Measurements from ENCODE around the gene WIPF3. TPM values are rescaled to one million over a fixed set of nuclear protein-coding genes. Genes with fewer than 3 reads are reported as not detected.
"Not testable (repeated sequence)": the region's sequence is repeated elsewhere in the genome, so short reads cannot be mapped to it uniquely, and the experiment has no call there.

The WIPF3 gene
- polyA plus RNA-seq, 4 donors, result 2.5 to 5.7 (median 5.0) TPM

DNA sequence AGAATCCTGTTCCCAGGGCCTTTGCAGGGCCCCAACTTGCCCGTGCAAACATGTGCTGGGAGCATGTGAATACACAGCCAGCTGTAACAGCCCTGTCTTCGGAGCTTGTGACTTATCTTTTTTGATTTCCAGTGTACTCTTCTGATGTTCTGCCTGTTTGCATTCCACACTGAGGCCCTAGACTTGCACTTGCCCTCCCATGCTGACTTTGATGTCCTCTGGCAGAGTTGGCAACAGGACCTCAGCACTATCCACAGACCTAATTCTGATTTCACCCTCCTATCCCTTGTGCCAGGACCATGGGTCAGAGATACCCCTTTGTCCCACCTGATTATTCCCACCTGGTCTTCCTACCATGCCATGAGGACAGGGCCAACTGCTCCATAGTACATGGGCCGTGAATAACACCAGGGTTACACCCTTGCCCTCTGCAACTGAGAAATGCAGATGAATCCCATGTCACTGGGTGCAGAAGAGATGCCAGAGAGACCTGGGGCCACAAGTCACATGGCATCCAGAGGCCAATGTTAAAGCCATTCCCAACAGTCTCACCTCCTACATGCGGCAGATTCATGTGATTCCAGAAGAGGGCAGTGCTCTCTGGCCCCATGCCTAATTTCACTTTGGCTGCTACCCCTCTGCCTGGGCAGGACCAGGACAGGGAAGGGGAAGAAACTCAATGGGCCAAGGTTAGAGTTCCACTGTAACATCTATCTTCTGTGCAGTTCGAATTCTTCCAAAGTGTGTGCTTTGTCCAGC, 140.3 kb downstream of the WIPF3 start:
- DNase-seq (ENCODE audit: low read depth in 4 of 4, low spot score in 3 of 4), result no peak

DNA sequence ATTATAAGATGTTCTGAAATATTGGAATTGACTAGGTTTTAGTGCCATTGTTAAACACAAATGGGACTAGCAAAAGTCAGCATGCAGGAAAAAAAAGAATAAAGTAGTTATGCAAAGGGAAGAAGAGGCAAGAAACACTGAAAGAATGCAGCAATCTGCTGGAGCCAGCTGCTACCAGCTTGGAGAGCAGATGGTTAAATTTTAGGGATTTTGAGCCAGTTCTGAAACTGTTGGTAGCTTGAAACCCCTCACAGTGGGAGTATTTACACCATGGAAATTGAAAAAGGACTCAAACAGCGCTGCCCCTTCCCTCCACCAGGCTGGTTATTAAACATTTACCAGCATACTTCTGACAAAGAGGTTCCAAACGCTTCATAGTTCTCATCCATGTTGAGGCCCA, 142.3 kb downstream of the WIPF3 start:
- DNase-seq (ENCODE audit: low read depth in 4 of 4, low spot score in 3 of 4), result no peak

- no peak for DNase-seq (ENCODE audit: low read depth in 4 of 4, low spot score in 3 of 4)
These were observed 144.2 kb downstream of the WIPF3 start for GRCh38 chr7:29950480-29950879.

GRCh38 chr7:29951206-29951605, 144.9 kb downstream of the WIPF3 start:
- DNase-seq (ENCODE audit: low read depth in 4 of 4, low spot score in 3 of 4), result no peak

DNA sequence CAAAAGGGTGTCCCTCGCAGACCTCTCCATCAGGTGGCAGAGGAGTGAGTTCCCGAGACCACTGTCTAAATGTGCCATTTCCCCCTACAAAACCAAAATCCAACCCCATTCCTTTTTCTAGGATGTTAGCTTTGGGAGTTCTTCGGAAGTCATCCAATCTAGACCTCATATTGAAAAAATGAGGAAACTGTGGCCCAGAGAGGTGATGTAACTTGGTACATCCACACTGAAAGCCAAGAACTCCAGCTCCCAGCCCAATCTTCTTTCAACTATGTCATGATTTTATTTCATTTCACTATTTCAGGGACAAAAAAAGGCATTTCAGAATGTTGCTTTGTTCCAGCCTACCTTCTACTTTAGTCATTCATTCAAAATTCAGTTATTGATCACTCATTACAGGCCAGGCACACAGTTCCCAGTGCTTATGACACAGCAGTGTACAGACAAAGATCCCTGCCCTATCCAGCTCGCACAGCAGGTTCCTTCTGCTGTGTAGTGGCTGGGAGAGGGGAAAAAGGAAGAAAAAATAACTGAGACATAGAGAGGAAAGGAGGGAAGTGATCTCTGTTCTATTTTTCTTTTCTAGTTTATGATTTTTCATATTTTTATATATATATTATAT, 147.5 kb downstream of the WIPF3 start:
- no peak for DNase-seq (ENCODE audit: low read depth in 4 of 4, low spot score in 3 of 4)

DNA sequence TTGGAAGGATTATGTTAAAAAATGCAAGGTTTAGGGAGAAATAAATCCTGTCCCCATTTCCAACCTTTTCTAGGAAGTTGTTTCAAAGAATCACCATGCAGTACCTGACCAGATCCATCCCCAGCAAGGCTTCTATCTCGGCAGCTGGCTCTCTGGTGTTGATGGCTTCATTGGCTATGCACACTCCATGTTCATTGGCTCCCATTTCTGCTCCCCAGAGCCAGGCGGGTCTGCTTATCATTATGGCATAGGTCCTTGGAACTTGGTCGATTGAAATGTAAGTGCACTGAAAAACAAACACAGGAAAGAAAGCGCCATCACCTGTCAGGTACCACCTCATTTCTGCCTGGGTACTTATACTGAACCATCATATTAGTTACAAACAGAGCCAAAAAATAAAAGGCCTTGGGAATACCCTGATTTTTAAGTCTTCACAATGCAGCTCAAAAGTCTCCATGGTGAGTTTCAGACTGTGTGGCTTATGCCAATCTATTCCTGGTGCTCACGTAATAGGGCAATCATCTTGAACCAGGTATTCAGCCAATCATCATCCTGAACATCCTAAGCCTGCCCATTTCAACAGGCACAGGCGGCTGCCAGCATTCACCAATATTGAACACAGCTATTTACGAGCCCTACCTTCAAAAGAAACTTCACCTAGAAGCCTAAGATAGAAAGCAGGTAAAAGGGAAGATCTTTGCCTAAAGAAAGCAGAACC, 148.9 kb downstream of the WIPF3 start:
- no peak for DNase-seq (ENCODE audit: low read depth in 4 of 4, low spot score in 3 of 4)

DNA sequence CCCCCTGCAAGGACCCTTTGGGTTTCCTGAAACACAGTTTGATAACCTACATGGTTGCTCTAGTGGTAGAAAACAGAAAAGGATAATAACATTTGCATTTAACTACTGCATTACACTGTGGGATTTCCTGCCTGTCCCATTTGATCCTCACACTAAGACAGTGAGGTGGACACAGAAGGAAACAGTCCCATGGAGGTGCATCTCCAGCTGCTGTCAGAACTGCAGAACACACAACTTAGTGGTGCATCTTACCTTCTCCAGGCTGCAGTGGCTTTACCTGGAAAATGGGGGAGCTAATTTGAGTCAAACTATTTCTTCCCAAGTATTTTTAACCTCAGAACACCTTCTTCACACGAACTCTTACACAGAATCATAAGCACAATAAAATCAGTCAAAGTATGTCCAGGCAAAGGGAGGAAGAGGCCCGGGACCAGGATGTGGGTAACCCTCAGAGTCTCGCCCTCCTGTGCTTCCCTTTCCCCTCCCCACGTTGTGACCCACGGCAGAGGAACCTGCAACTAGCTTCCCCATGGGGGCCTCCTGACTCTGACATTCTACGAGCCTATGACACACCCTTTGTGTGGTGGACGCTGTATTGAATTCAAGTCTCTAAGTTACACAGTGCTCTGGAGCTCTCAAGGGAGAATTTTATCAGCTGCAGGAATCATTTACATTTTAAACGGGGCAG, 149.6 kb downstream of the WIPF3 start:
- no peak for DNase-seq (ENCODE audit: low read depth in 4 of 4, low spot score in 3 of 4)

DNA sequence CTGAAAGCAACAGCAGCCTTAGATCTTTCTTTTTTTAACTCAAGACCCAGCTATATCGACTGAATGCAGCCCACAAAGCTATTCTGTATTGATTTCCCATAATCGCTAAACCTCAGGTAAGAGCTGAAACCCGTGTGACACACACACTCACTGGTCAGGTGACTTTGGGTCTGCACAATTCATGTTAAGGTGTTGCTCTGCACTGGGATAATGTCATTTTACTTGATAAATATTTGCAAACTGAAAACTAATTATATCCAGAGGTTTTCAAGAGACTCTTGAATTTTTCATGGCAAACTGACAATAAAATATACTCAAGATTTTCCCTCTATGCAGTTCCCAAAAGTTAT, 150.2 kb downstream of the WIPF3 start:
- DNase-seq (ENCODE audit: low read depth in 4 of 4, low spot score in 3 of 4), result no peak

GRCh38 chr7:29957521-29958310, 151.4 kb downstream of the WIPF3 start:
- no peak for DNase-seq (ENCODE audit: low read depth in 4 of 4, low spot score in 3 of 4)

GRCh38 chr7:29958667-29959358, 152.5 kb downstream of the WIPF3 start:
- no peak for DNase-seq (ENCODE audit: low read depth in 4 of 4, low spot score in 3 of 4)

GRCh38 chr7:29961611-29962010, 155.3 kb downstream of the WIPF3 start:
- not testable (repeated sequence) for DNase-seq (ENCODE audit: low read depth in 4 of 4, low spot score in 3 of 4)

- DNase-seq (ENCODE audit: low read depth in 4 of 4, low spot score in 3 of 4), result no peak
These were observed 155.7 kb downstream of the WIPF3 start for GRCh38 chr7:29962035-29962434.

- DNase-seq (ENCODE audit: low read depth in 4 of 4, low spot score in 3 of 4), result no peak
These were observed 158.7 kb downstream of the WIPF3 start for GRCh38 chr7:29965030-29965429.

Other genes with a start within 250 kb of the WIPF3 start
- 1 to 10 TPM in 3 of 4 donors, under 1 TPM in 1; 0.70 to 8.5 (median 6.4) TPM for gene PRR15, start 242.7 kb upstream of the WIPF3 start, polyA plus RNA-seq (ENCODE audit: insufficient read length in 4 of 4)
- gene SCRN1, start 183.3 kb downstream of the WIPF3 start, polyA plus RNA-seq (ENCODE audit: insufficient read length in 4 of 4), result 10 to 100 TPM; 57.3 to 70.8 (median 63.4) TPM
- 10 to 100 TPM; 20.6 to 57.5 (median 24.6) TPM for gene FKBP14, start 220.2 kb downstream of the WIPF3 start, polyA plus RNA-seq (ENCODE audit: insufficient read length in 4 of 4)
- gene PLEKHA8, start 221.9 kb downstream of the WIPF3 start, polyA plus RNA-seq (ENCODE audit: insufficient read length in 4 of 4), result 10 to 100 TPM; 17.8 to 19.1 (median 18.7) TPM